Lower leg skin (tissue), 3 donors: Measurements from ENCODE around the gene PRKX.
"Not testable (repeated sequence)": the region's sequence is repeated elsewhere in the genome, so short reads cannot be mapped to it uniquely, and the experiment has no call there.

Source experiments
- POLR2A ChIP-seq, 2 donors: fragments of 450-650 bp; IDR thresholded peaks; one replicate each; pipeline ENCODE4 v1.6.1; 2016 to 2017; ENCODE audit warnings: antibody characterized with exemption in 2 of 2, mild to moderate bottlenecking in 1 of 2, moderate library complexity in 1 of 2
- TF ChIP-seq, protein P1 (sequence below), 3 donors: fragments of 450-650 bp; IDR thresholded peaks; one replicate each; pipeline ENCODE4 v1.5.1; 2016; ENCODE audit warnings: antibody characterized with exemption in 3 of 3, mild to moderate bottlenecking in 3 of 3, moderate library complexity in 2 of 3

GRCh38 chrX:3734456-3734855 lies 21.0 kb upstream of the PRKX start:
- TF ChIP-seq, protein P1, sequence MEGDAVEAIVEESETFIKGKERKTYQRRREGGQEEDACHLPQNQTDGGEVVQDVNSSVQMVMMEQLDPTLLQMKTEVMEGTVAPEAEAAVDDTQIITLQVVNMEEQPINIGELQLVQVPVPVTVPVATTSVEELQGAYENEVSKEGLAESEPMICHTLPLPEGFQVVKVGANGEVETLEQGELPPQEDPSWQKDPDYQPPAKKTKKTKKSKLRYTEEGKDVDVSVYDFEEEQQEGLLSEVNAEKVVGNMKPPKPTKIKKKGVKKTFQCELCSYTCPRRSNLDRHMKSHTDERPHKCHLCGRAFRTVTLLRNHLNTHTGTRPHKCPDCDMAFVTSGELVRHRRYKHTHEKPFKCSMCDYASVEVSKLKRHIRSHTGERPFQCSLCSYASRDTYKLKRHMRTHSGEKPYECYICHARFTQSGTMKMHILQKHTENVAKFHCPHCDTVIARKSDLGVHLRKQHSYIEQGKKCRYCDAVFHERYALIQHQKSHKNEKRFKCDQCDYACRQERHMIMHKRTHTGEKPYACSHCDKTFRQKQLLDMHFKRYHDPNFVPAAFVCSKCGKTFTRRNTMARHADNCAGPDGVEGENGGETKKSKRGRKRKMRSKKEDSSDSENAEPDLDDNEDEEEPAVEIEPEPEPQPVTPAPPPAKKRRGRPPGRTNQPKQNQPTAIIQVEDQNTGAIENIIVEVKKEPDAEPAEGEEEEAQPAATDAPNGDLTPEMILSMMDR (IDR thresholded peaks at IDR 0.05) = not testable (repeated sequence)
- TF ChIP-seq POLR2A (IDR thresholded peaks at IDR 0.05) = not testable (repeated sequence)
